Gastroesophageal sphincter (tissue), 4 donors: ENCODE results near the gene CLDN11. TPM values are rescaled to one million over a fixed set of nuclear protein-coding genes. Genes with fewer than 3 reads are reported as not detected.
A peak's percentile ranks its signal among the peaks of the same experiment; 100 is the strongest.

Experiments
- ATAC-seq: fragments of 150-250 bp; one replicate; pipeline ENCODE4 v1.9.1; 2016; ENCODE audit warnings: mild to moderate bottlenecking, moderate library complexity
- H3K27ac ChIP-seq, 4 donors: fragments of 200-600 bp; sonication (generic) in 3 of 4; 1 replicate in 3 of 4; 2 replicates in 1 of 4; pipeline ENCODE4 v1.5.1; 2016 to 2019
- H3K27me3 ChIP-seq: fragments of 200-600 bp; sonication (generic); one replicate; pipeline ENCODE4 v1.5.1; 2019
- H3K36me3 ChIP-seq, 2 donors: fragments of 200-600 bp; sonication (generic); one replicate each; pipeline ENCODE4 v1.5.1; 2019; ENCODE audit warnings: control low read depth in 1 of 2
- H3K4me1 ChIP-seq, 3 donors: fragments of 200-600 bp; sonication (generic); 1 replicate in 2 of 3; 2 replicates in 1 of 3; pipeline ENCODE4 v1.5.1; 2016 to 2019; ENCODE audit warnings: control low read depth in 2 of 3
- H3K4me3 ChIP-seq, 2 donors: fragments of 200-600 bp; sonication (generic); one replicate each; pipeline ENCODE4 v1.5.1; 2019; ENCODE audit warnings: mild to moderate bottlenecking in 1 of 2, moderate library complexity in 1 of 2
- H3K9me3 ChIP-seq, 3 donors: fragments of 200-600 bp; sonication (generic); one replicate each; pipeline ENCODE4 v1.5.1; 2017 to 2019; ENCODE audit warnings: control low read depth in 2 of 3
- CTCF ChIP-seq, 4 experiments: fragments of 200-600 bp in 2 of 4; fragments of 450-650 bp in 2 of 4; sonication (generic) in 1 of 4; IDR thresholded peaks; one replicate each; pipeline ENCODE4 v1.5.1; 2017 to 2019; ENCODE audit warnings: antibody characterized with exemption in 4 of 4, mild to moderate bottlenecking in 2 of 4, moderate library complexity in 2 of 4
- EP300 ChIP-seq: sonication (generic); formaldehyde crosslinking; IDR thresholded peaks from one replicate; pipeline ENCODE4 v1.6.1; 2017; ENCODE audit warnings: antibody characterized with exemption, mild to moderate bottlenecking
- POLR2A ChIP-seq, 2 donors: fragments of 450-650 bp; IDR thresholded peaks; one replicate each; pipeline ENCODE4 v1.6.1; 2017; ENCODE audit warnings: antibody characterized with exemption in 2 of 2, mild to moderate bottlenecking in 2 of 2, moderate library complexity in 1 of 2
- POLR2AphosphoS5 ChIP-seq: sonication (generic); formaldehyde crosslinking; IDR thresholded peaks from one replicate; pipeline ENCODE4 v1.6.1; 2017; ENCODE audit warnings: antibody characterized with exemption
- WGBS, 2 donors: methylation state at CpG; one replicate each; pipeline ENCODE4 v1.1.5; 2018; ENCODE audit warnings: low coverage in 1 of 2; 5-methylcytosine and 5-hydroxymethylcytosine counted together
- total RNA-seq, 4 donors: library from RNA; depleted of rRNA; stranded (reverse); fragments of >200 nt; gene quantifications; one replicate each; pipeline ENCODE4 v1.1.0, GENCODE V29; 2016

CLDN11 gene
- total RNA-seq, 4 donors from 2014 or later, result 1.4 to 7.7 (median 2.5) TPM

- no peak for ATAC-seq
- no peak overlapping the region for H3K27ac ChIP-seq
- no peak for TF ChIP-seq POLR2AphosphoS5
- no peak for TF ChIP-seq EP300
- TF ChIP-seq POLR2A (IDR thresholded peaks at IDR 0.05), result no peak
- peak; percentile 33 to 53 (median 44) for TF ChIP-seq CTCF (IDR thresholded peaks at IDR 0.05)
- no peak overlapping the region for H3K4me3 ChIP-seq
- no peaks in the 10 kb centered on the region for H3K36me3 ChIP-seq
- H3K27me3 ChIP-seq, result peaks cover 6% of the 10 kb centered on the region
- H3K4me1 ChIP-seq, result no peaks in the 10 kb centered on the region
- WGBS, 2 donors, result 41 to 42% methylated on average over 3 to 4 of the region's 4 CpGs
- H3K9me3 ChIP-seq, result no peaks in the 10 kb centered on the region
These were observed 8.1 kb upstream of the CLDN11 start for GRCh38 chr3:170410428-170411029.

GRCh38 chr3:170413291-170413690 is 5.4 kb upstream of the CLDN11 start:
- Histone ChIP-seq H3K4me3 (no peak overlapping the region), H3K27ac (no peak overlapping the region), H3K9me3 (no peaks in the 10 kb centered on the region), H3K36me3 (no peaks in the 10 kb centered on the region), H3K27me3 (peaks cover 34% of the 10 kb centered on the region), H3K4me1 (peaks cover 0 to 7% (median 0%) of the 10 kb centered on the region in 3 donors)
- WGBS, 2 donors, result 95 to 96% methylated on average over 4 of the region's 4 CpGs
- TF ChIP-seq POLR2AphosphoS5 (no peak), CTCF (IDR thresholded peaks at IDR 0.05) (no peak), EP300 (no peak), POLR2A (IDR thresholded peaks at IDR 0.05) (no peak)
- no peak for ATAC-seq

- 24 to 27% methylated on average over 3 to 5 of the region's 5 CpGs for WGBS, 2 donors
- TF ChIP-seq CTCF (IDR thresholded peaks at IDR 0.05), result peak; percentile 65 to 85 (median 74)
- no peak for TF ChIP-seq EP300
- no peak for TF ChIP-seq POLR2A (IDR thresholded peaks at IDR 0.05)
- TF ChIP-seq POLR2AphosphoS5, result no peak
These were observed 4.4 kb upstream of the CLDN11 start for GRCh38 chr3:170414202-170414663.

GRCh38 chr3:170417090-170417489 is 1.6 kb upstream of the CLDN11 start:
- no peak for ATAC-seq
- 100% methylated on average over 1 of the region's 1 CpG; no CpG with 5 or more reads in 1 of the 2 donors for WGBS, 2 donors
- Histone ChIP-seq H3K4me3 (no peak overlapping the region), H3K9me3 (no peaks in the 10 kb centered on the region), H3K36me3 (no peaks in the 10 kb centered on the region), H3K27ac (no peak overlapping the region), H3K27me3 (peaks cover 53% of the 10 kb centered on the region), H3K4me1 (peaks cover 0 to 33% (median 8%) of the 10 kb centered on the region in 3 donors)
- no peak for TF ChIP-seq EP300
- TF ChIP-seq POLR2A (IDR thresholded peaks at IDR 0.05), result no peak

More at GRCh38 chr3:170414202-170414663, 4.4 kb upstream of the CLDN11 start:
- Histone ChIP-seq H3K27ac (no peak overlapping the region), H3K9me3 (no peaks in the 10 kb centered on the region), H3K4me1 (peaks cover 0 to 16% (median 7%) of the 10 kb centered on the region in 3 donors), H3K4me3 (no peak overlapping the region), H3K27me3 (peaks cover 44% of the 10 kb centered on the region), H3K36me3 (no peaks in the 10 kb centered on the region)
- no peak for ATAC-seq

- H3K4me1 ChIP-seq, result peaks cover 0 to 33% (median 8%) of the 10 kb centered on the region in 3 donors
- peaks cover 53% of the 10 kb centered on the region for H3K27me3 ChIP-seq
- peak; percentile 37 for ATAC-seq
- H3K4me3 ChIP-seq, result peak overlapping the region; percentile 6 to 59
- no peaks in the 10 kb centered on the region for H3K9me3 ChIP-seq
- H3K27ac ChIP-seq, result peak overlapping the region in 3 of 4 donors; percentile 48 to 70 (median 61)
- 0% methylated on average over 1 of the region's 58 CpGs; no CpG with 5 or more reads in 1 of the 2 donors for WGBS, 2 donors
- TF ChIP-seq POLR2A (IDR thresholded peaks at IDR 0.05) (no peak), POLR2AphosphoS5 (no peak), EP300 (no peak), CTCF (IDR thresholded peaks at IDR 0.05) (no peak)
- no peaks in the 10 kb centered on the region for H3K36me3 ChIP-seq
These were observed 954 bp downstream of the CLDN11 start for GRCh38 chr3:170419557-170420087.
